COLO829 (cell line): ENCODE measurements around the gene TPSG1.
"Not testable (repeated sequence)": the region's sequence is repeated elsewhere in the genome, so short reads cannot be mapped to it uniquely, and the experiment has no call there.

ENCODE experiments used
- DNase-seq: peaks from one replicate; pipeline ENCODE4 v3.0.0; 2012; ENCODE audit warnings: low spot score

The TPSG1 gene

DNA sequence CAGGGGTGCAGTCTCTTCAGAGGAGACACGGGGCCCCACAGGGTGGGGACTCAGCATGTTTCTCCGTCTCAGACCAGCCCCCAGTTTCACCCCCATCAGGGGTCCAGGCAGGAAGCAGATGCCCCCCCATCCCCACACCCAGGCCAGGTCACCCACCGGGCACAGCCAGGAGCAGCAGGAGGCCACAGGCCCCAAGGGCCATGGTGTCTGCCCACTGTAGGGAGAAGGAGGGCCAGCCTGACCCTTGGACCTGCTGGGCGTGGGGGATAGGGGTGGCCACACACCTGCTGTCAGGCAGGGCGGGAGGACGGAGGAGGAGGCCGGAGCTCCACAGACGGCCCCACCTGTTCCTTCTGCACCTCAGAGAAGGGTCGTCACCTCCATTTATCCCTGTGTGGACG lies at the start of gene TPSG1:
TPSG1 (minus strand) TSS at position 218 of the 401 bp plus-strand sequence; CDS start at position 202, 16 bp downstream.
- no peak for DNase-seq

DNA sequence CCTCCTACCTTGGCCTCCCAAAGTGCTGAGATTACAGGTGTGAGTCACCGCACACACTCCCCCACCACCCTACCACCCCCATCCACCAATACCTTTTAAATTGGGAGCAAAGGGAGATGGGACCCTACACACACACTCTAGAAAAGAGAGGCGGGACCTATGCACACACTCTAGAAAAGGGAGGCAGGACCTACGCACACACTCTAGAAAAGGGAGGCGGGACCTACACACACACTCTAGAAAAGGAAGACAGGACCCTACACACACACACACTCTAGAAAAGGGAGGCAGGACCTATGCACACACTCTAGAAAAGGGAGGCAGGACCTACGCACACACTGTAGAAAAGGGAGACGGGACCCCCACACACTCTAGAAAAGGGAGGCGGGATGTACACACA lies 49.7 kb upstream of the TPSG1 start:
- DNase-seq, result no peak

DNA sequence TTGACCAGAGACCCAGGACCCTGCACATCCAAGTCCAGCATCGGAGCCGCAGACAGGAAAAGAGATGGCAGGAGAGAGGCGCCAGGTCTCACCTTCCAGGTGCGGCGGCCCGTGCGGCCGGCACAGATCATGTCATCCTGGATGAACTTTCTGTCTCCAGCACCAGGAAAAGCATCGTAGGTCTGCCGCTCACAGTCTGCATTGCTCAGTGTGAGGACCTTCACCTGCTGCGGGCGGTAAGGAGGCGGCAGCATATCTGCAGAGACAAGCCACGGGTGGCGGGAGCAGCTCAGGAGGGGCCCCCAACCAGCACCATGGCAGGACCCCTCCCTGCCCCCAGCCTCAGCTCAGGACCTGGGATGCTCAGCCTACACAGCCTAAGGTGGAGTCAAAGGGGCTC lies 48.7 kb upstream of the TPSG1 start:
- DNase-seq, result no peak

DNA sequence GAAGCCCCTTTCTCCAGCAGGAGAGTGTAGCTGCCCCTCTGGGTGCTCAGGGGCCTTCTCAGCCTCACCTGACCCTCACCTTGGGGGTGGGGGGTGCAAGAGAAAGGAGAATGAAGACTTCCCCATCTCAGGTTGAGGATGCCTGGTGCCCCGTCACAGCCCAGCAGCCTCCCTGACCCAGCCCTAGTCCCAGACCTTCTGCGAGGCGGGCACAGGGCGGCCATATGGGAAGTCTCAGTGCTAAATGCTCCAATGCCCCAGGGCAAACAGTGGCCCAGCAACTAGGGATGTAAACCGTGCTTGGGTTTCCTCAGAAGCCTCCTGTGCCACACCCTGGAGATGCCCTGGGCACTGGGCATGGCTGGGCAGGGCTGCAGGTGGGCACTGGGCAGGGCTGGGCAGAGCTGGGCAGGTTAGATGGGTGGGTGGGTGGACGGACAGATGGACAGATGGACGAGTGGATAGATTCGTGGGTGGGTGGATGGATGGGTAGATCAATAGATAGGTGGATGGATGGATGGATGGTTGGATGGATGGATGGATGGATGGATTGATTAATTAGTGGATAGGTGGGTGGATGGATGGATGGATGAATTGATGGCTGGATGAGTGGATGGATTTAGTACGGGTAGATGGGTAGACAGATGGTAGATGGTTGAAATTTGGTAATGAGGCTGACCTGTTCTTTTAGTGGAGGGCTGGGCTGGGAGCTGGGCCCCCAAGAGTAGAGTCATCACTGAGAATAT lies 47.6 kb upstream of the TPSG1 start:
- no peak for DNase-seq

DNA sequence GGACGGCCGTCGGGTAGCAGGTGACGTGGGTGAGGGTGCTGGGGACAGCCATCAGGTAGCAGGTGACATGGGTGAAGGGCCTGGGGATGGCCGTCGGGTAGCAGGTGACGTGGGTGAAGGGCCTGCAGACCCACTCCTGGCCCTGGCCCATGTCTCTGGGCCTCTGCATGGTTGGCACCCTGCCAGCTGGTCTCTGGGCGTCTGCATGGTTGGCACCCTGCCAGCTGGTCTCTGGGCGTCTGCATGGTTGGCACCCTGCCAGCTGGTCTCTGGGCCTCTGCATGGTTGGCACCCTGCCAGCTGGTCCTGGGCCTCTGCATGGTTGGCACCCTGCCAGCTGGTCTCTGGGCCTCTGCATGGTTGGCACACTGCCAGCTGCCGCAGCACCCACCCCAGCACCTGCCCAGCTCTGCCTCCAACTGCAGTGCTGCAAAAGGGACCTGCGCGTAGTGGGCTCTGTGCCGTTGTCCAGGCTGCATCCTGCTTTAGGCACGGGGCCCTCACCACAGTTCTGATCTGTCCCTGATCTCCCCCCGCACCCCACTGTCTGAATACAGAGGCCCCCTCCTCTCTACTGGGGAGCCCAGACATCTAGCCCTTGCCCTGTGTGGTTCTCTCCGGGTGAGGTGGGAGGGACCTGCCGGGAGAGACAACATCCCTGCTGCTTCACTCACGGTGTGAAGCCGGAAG lies 46.8 kb upstream of the TPSG1 start:
- not testable (repeated sequence) for DNase-seq

DNA sequence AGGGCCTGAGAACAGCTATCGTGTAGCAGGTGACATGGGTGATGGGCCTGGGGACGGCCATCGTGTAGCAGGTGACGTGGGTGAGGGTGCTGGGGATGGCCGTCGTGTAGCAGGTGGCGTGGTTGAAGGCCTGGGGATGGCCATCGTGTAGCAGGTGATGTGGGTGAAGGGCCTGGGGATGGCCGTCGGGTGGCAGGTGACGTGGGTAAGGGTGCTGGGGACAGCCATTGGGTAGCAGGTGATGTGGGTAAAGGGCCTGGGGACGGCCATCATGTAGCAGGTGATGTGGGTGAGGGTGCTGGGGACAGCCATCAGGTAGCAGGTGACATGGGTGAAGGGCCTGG lies 46.3 kb upstream of the TPSG1 start:
- no peak for DNase-seq

DNA sequence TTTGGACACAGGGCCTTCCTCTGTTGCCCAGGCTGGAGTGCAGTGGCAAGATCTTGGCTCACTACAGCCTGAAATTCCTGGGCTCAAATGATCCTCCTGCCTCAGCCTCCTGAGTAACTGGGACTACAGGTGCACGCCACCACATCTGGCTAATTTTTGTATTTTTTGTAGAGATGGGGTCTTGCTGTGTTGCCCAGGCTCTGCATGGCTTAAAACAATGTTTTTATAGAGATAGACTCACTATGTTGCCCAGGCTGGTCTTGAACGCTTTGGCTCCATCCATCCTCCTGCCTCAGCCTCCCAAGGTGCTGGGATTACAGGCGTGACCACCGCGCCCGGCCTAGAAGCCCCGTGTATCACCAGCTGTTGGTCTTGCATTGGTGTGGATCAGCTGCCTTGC lies 44.4 kb upstream of the TPSG1 start:
- not testable (repeated sequence) for DNase-seq

DNA sequence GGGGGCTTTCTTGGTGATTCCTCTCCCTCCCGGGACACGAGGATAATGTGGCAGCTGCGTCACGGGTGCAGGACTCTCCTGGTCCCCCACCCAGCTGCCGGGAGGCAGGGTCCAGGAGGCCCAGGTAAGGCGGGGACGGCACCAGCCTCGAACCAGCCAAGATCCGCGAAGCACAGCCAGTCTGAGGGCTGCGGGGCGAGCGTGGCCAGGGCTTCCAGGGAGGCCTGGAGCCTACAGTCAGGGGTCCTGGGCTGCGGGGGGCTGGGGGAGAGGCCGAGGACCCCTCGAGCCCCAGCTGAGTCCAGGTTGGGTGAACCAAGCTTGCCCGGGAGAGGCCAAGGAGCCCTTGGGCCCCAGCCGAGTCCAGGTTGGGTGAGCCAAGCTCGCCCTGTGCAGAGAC lies 40.8 kb upstream of the TPSG1 start:
- no peak for DNase-seq

DNA sequence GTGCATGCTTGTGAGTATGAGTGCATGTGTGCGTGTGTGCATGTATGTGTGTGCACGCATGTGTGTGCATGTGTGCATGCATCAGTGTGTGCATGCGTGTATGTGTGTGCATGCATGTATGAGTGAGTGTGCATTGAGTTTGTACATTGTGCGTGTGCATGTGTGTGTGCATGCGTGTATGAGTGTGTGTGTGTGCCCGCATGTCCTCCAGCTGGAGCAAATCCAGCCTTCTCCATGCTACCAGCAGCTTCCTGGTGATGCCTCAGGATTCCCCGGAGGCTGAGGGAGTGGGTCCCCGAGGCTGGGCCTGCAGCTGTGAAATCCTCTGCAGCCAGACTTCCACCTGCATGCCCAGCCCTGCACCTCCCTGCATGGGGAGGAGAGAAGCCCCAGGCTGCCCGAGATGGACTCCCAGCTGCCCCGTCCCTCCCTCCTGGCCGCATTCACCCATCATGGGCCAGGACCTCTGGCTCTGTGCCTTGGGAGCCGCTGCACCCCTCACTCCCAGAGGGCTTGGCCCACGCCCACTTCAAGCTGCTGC lies 40.1 kb upstream of the TPSG1 start:
- DNase-seq, result no peak

DNA sequence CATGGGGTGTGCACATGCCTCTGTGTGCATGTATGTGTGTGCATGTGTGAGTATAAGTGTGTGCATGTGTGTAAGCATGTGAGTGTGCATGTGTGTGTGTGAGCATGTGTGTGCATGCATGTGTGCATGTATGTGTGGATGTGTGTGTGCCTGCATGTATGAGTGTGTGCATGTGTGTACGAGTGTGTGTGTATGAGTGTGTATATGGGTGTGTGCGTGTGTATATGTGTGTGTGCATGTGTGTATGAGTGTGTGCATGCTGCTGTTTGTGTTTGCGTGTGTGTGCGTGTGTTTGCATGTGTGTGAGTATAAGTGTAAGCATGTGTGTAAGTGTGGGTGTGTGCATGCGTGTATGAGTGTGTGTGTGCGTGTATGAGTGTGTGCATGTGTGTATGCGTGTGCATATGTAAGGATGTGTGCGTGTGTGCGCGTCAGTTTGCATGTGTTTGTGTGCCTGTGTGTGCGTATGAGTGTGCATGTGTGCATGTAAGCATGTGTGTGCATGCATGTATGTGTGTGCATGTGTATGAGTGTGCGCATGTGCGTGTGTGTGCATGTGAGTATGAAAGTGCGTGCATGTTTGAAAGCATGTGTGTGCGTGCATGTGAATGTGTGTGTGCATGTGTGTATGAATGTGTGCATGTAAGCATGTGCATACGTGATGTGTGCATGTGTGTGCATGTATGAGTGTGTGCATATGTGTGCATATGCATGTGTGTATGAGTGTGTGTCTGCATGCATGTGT lies 39.4 kb upstream of the TPSG1 start:
- no peak for DNase-seq

DNA sequence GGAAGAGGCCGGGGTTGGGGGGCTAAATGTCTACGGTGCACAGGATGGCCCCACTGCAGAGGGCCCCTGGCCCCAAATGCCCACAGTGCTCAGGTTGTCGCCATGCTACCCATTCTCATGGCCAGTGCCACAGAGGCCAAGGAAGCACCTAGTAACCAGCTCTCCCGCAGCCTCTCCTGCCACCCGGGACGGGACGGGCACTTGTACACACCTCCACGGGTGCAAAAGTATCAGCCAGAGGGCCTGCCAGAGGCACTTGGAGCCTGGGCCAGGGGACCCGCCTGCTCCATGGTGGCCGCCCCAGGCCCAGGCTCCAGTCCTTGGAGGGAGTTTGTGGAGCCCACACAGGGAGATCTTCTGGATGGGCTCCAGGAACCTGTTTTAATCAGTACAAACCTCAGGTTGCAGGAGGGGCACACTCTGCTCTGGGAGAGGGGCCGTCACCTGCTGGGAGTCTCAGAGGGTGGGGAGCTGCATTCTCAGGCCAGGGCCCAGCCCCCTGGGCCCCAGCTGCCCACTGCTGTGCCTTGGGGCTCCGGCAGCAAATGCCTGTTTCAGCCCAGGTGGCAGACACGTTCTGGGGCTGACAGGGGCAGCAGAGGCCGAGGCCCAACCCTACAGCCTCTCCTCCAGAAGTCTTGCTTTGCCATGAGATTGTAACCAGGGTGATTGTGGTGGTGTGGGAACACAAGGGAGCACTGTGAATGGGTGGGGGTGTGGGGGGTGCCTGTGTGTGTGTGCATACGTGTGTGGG lies 38.7 kb upstream of the TPSG1 start:
- no peak for DNase-seq

DNA sequence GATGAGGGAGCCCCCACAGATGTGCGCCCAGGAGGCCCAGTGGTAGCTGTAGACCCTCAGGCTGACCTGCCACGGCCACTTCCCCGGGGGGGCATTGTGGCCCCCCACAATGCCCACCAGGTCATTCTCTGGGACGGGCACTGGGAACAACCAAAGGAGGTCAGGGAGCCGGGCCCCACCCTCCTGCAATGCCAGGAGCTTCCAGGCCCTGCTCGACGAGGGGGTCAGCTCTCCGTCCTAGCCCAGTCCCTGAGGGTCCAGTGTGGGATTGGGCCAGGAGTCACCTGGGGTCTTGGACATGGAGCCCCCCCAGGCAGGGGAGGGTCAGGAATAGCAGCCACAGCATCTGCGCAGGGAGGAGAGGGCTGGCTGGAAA lies 37.8 kb upstream of the TPSG1 start:
- DNase-seq, result no peak

DNA sequence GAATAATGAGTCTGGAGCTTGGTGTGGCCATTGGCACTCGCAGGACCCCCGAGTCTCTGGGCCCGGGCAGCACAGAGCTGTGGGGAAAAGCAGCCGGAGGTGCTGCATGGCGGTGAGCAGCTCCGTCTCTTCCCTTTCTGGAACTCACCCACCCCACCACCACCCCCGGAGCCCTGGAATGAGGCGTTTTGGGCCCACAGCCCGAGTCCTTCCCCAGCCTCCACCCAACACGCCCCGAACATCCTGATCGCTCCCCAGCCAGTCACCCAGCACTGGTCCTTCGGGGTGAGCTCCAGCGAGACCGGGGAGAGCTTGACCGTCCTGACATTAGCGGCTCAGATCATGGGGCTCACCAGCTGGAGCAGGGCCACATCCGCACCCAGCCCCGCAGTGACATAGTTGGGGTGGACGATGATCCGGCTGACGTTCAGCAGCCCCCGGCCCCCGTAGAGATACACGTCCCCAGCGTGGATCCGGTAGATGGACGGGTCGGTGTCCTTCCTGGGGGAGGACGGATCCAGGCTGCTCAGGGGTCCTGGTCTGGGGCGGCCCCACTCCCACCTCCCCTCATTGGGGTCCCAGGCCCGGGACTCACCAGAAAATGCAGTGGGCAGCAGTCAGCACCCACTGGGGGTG lies 37.3 kb upstream of the TPSG1 start:
- DNase-seq, result no peak

DNA sequence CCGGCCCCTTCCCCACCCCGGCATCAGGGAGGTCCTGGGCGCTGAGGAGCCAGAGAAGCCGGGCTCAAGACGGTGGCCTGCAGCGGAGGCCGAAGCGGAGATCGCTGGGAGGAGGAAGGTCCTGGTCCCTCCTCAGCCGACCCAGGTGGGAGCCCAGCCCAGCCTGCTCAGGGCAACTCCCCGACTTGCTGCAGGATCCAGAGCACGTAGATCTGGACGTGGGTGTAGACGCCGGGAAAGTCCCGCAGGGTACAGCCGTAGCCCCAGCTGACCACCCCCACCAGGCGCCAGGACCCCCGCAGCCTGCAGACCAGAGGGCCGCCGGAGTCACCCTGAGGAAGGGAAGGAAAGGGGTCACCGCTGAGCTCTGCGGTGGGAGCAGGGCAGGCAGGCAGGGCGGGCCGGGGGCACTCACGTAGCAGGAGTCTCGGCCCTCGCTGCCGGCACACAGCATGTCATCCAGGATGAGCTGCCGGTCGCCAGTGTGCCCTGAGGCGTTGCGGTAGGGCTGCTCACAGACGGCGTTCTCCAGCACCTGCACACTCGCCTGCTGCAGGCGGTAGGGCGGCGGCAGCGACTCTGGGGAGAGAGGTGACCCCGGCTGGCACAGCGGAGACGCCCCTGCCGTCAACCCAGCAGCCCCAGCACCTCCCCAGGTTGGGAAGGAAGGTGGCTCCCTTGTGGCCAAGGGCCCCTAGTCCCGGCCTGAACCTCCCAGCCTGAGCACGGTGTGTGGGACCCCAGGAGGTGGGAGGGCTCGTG lies 36.2 kb upstream of the TPSG1 start:
- no peak for DNase-seq

DNA sequence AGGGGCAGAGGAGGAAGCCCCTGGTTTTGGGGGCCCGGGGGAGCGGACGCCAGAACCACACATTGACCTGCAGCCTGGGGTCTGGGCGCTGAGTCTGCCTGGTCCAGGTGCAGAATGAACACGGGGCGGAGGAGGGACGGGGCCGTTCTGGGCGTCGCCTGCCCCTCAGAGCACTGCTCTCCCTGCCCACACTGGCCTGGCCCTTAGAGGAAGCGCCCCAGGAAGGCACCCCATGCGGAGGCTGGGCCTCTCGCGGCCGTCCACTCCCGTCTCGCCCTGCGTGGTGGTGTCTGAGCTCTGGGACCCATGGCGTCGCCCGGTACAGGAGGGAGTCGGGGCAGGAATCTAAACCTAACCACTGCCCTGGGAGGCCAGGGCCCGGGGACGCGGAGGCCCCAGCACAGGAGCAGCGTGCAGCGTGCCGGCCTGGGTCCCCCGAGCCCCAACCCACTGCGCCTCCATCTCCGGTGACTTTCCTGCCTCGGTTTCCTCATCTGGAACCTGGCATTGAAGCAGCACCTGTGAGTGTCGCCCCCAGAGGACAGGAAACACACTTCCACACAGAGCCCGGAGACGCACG lies 35.1 kb upstream of the TPSG1 start:
- DNase-seq, result no peak

DNA sequence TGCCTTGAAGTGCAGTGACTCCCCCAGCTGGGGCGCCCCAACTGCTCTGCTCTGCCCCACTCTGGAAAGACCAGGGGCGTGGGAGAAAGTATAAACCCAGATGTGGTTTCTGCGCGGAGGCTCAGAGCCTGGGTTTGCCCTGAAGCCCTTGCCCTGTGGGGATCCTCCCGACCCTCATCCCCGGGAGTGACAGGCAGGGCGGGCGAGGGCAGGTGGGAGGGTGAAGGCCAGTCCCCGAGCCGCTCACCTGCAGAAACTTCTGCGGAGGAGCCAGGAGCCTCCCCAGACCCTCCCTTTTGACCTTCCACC lies 34.6 kb upstream of the TPSG1 start:
- DNase-seq, result no peak

DNA sequence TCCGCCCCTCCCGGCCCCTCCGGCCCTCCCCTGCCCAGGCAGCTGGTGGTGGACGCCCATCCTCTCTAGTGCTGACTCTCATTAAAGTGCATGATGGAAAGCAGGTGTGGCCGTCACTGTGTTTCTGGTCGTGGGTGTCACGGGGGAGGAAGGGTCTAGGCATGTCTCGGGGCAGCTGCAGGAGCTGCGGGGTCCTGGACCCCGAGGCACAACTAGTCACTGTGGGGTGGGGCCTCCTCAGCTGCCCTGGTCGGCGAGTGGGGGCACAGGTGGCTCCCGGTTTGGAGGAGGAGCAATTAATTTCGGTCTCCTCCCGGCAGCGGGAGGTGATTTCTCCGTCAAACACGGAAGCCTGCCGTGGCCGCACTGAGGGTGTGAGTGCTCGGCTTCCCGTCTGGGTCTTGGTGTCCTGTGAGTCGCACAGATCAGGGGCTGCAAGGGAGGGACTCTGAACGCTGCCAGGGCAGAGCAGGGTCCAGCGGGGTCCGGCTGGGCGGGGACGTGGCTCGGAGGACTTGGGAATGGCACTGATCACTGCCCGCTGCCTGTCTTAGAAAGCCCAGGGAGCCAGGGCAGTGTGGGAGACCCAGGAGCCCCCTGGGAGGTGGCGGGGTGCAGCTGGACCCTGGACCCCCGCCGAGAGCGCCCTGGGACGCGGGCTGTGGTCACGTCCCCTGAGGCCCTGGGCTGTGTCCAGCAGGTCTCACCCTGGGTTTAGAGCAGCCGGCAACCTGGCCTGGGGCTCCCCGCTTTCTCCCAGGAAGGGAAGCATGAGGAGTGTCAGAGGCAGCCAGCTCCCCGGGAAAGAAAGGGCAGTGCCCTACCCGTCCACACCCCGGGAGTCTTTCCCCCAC lies 34.1 kb upstream of the TPSG1 start:
- no peak for DNase-seq

DNA sequence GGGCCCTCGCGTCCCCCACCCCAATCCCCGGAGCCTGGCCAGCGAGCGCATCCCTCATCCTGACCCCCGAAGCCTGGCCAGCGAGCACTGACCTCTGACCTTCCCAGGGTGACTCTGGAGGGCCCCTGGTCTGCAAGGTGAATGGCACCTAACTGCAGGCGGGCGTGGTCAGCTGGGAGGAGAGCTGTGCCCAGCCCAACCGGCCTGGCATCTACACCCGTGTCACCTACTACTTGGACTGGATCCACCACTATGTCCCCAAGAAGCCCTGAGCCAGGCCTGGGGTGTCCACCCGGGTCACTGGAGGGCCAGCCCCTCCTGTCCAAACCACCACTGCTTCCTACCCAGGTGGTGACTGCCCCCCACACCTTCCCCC lies 33.1 kb upstream of the TPSG1 start:
- no peak for DNase-seq

DNA sequence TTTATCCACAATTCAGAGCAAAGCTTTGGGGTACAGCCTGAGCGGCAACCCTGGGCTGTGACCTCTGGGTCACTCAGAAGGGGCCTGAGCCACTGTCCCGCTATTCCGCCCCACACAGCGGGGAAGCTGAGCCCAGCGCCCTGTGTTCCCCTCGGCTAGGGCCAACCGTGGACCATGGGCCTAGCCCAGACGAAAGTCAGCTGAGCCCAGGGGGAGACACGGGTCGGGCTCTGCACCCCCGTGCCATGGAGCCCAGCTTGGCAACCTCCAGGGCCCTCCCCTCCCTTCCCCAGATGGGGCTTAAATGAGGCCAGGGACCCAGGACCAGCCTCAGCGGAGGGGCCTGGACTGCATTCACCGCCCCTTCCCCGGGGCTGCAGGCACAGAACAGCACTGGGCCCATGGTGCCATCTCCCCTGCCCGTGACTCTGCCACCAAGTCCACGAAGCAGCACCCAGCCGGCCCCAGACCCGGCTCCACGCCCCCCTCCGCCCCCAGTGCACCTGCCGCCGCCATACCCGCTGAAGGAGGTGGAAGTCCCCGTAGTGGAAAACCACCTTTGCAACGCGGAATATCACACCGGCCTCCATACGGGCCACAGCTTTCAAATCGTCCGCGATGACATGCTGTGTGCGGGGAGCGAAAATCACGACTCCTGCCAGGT lies 32.6 kb upstream of the TPSG1 start:
- DNase-seq, result no peak
